Measurements from ENCODE around the gene CNOT3. TPM values are rescaled to one million over a fixed set of nuclear protein-coding genes. Genes with fewer than 3 reads are reported as not detected.
"Not testable (repeated sequence)": the region's sequence is repeated elsewhere in the genome, so short reads cannot be mapped to it uniquely, and the experiment has no call there.

Gene CNOT3
- total and polyA plus RNA-seq, 2 experiments from 2014 or later, result 39.7 to 47.0 TPM

DNA sequence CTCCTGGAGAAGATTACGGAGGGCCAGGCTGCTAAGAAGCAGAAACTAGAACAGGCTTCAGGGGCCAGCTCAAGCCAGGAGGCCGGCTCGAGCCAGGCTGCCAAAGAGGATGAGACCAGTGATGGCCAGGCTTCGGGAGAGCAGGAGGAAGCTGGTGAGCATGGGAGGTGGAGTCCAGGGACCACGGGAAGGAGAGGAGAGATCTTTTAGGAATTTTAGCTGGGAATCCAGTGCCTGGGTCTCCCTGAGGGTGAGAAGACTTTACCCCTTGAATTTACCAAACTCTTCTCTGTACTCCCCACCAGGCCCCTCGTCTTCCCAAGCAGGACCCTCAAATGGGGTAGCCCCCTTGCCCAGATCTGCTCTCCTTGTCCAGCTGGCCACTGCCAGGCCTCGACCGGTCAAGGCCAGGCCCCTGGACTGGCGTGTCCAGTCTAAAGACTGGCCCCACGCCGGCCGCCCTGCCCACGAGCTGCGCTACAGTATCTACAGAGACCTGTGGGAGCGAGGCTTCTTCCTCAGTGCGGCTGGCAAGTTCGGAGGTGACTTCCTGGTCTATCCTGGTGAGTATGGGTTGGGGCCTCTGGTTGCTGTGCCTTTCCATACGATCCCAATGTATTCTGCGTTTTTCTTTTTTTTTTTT lies 54.4 kb downstream of the CNOT3 start (continued):
- TF ChIP-seq, protein P1, sequence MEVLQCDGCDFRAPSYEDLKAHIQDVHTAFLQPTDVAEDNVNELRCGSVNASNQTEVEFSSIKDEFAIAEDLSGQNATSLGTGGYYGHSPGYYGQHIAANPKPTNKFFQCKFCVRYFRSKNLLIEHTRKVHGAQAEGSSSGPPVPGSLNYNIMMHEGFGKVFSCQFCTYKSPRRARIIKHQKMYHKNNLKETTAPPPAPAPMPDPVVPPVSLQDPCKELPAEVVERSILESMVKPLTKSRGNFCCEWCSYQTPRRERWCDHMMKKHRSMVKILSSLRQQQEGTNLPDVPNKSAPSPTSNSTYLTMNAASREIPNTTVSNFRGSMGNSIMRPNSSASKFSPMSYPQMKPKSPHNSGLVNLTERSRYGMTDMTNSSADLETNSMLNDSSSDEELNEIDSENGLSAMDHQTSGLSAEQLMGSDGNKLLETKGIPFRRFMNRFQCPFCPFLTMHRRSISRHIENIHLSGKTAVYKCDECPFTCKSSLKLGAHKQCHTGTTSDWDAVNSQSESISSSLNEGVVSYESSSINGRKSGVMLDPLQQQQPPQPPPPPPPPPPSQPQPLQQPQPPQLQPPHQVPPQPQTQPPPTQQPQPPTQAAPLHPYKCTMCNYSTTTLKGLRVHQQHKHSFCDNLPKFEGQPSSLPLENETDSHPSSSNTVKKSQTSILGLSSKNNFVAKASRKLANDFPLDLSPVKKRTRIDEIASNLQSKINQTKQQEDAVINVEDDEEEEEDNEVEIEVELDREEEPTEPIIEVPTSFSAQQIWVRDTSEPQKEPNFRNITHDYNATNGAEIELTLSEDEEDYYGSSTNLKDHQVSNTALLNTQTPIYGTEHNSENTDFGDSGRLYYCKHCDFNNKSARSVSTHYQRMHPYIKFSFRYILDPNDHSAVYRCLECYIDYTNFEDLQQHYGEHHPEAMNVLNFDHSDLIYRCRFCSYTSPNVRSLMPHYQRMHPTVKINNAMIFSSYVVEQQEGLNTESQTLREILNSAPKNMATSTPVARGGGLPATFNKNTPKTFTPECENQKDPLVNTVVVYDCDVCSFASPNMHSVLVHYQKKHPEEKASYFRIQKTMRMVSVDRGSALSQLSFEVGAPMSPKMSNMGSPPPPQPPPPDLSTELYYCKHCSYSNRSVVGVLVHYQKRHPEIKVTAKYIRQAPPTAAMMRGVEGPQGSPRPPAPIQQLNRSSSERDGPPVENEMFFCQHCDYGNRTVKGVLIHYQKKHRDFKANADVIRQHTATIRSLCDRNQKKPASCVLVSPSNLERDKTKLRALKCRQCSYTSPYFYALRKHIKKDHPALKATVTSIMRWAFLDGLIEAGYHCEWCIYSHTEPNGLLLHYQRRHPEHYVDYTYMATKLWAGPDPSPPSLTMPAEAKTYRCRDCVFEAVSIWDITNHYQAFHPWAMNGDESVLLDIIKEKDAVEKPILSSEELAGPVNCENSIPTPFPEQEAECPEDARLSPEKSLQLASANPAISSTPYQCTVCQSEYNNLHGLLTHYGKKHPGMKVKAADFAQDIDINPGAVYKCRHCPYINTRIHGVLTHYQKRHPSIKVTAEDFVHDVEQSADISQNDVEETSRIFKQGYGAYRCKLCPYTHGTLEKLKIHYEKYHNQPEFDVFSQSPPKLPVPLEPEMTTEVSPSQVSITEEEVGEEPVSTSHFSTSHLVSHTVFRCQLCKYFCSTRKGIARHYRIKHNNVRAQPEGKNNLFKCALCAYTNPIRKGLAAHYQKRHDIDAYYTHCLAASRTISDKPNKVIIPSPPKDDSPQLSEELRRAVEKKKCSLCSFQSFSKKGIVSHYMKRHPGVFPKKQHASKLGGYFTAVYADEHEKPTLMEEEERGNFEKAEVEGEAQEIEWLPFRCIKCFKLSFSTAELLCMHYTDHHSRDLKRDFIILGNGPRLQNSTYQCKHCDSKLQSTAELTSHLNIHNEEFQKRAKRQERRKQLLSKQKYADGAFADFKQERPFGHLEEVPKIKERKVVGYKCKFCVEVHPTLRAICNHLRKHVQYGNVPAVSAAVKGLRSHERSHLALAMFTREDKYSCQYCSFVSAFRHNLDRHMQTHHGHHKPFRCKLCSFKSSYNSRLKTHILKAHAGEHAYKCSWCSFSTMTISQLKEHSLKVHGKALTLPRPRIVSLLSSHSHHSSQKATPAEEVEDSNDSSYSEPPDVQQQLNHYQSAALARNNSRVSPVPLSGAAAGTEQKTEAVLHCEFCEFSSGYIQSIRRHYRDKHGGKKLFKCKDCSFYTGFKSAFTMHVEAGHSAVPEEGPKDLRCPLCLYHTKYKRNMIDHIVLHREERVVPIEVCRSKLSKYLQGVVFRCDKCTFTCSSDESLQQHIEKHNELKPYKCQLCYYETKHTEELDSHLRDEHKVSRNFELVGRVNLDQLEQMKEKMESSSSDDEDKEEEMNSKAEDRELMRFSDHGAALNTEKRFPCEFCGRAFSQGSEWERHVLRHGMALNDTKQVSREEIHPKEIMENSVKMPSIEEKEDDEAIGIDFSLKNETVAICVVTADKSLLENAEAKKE (CRISPR knock-in tag; IDR thresholded peaks at IDR 0.05), result no peak
- TF ChIP-seq, protein P2, sequence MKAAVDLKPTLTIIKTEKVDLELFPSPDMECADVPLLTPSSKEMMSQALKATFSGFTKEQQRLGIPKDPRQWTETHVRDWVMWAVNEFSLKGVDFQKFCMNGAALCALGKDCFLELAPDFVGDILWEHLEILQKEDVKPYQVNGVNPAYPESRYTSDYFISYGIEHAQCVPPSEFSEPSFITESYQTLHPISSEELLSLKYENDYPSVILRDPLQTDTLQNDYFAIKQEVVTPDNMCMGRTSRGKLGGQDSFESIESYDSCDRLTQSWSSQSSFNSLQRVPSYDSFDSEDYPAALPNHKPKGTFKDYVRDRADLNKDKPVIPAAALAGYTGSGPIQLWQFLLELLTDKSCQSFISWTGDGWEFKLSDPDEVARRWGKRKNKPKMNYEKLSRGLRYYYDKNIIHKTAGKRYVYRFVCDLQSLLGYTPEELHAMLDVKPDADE (IDR thresholded peaks at IDR 0.05), result no peak
- no peak for TF ChIP-seq EZH2phosphoT487 (IDR thresholded peaks at IDR 0.05; ENCODE audit: unreplicated experiment)

DNA sequence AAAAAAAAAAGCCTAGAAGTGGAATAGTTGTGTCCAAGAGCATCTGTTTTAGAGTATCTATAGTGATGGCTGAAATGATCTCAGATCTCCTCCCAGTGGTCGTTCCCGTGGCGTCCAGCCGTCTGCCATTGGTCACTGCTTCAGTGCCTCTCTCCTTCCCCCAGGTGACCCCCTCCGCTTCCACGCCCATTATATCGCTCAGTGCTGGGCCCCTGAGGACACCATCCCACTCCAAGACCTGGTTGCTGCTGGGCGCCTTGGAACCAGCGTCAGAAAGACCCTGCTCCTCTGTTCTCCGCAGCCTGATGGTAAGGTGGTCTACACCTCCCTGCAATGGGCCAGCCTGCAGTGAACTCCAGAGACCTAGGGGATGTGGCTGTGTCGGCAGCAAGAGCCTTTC lies 55.4 kb downstream of the CNOT3 start:
- Histone ChIP-seq H3K9me2 (ENCODE audit: insufficient read depth) (no peaks in the 10 kb centered on the region), H3K27ac (ENCODE audit: low read depth) (no peak overlapping the region), H3K4me2 (no peak overlapping the region), H3K4me3 (no peak overlapping the region), H3K36me3 (ENCODE audit: insufficient read depth) (peaks cover 23% of the 10 kb centered on the region), H3K27me3 (ENCODE audit: insufficient read depth) (no peaks in the 10 kb centered on the region), H2AFZ (no peak overlapping the region), H3F3A (replicated peaks; ENCODE audit: low read depth) (peaks cover 18% of the 10 kb centered on the region), H3K4me1 (ENCODE audit: insufficient read depth) (peaks cover 7% of the 10 kb centered on the region; the same call in 1 of the 2 replicates), H4K20me1 (replicated peaks; ENCODE audit: insufficient read depth) (peaks cover 14% of the 10 kb centered on the region; the same call in 1 of the 2 replicates), H3K79me2 (replicated peaks; ENCODE audit: insufficient read depth) (peaks cover 31% of the 10 kb centered on the region)
- H3K27me3 Mint-ChIP-seq (ENCODE audit: insufficient read depth, low read depth, poor library complexity), result peaks cover 18% of the 10 kb centered on the region
- H3K9me3 Mint-ChIP-seq, result no peaks in the 10 kb centered on the region
- H3K4me3 Mint-ChIP-seq, result peak overlapping the region; percentile 88
- DNase-seq (ENCODE audit: low spot score) (no peak), ATAC-seq (no peak)
- peaks cover 41% of the 10 kb centered on the region for H3K36me3 Mint-ChIP-seq (ENCODE audit: low read depth)
- TF ChIP-seq ZNF114 (CRISPR knock-in tag; IDR thresholded peaks at IDR 0.05), result no peak
- TF ChIP-seq, protein P2 (IDR thresholded peaks at IDR 0.05), result no peak
- TF ChIP-seq, protein P3, sequence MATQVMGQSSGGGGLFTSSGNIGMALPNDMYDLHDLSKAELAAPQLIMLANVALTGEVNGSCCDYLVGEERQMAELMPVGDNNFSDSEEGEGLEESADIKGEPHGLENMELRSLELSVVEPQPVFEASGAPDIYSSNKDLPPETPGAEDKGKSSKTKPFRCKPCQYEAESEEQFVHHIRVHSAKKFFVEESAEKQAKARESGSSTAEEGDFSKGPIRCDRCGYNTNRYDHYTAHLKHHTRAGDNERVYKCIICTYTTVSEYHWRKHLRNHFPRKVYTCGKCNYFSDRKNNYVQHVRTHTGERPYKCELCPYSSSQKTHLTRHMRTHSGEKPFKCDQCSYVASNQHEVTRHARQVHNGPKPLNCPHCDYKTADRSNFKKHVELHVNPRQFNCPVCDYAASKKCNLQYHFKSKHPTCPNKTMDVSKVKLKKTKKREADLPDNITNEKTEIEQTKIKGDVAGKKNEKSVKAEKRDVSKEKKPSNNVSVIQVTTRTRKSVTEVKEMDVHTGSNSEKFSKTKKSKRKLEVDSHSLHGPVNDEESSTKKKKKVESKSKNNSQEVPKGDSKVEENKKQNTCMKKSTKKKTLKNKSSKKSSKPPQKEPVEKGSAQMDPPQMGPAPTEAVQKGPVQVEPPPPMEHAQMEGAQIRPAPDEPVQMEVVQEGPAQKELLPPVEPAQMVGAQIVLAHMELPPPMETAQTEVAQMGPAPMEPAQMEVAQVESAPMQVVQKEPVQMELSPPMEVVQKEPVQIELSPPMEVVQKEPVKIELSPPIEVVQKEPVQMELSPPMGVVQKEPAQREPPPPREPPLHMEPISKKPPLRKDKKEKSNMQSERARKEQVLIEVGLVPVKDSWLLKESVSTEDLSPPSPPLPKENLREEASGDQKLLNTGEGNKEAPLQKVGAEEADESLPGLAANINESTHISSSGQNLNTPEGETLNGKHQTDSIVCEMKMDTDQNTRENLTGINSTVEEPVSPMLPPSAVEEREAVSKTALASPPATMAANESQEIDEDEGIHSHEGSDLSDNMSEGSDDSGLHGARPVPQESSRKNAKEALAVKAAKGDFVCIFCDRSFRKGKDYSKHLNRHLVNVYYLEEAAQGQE (IDR thresholded peaks at IDR 0.05; ENCODE audit: unreplicated experiment), result no peak
- no peak overlapping the region for H3K27ac Mint-ChIP-seq
- H3K4me1 Mint-ChIP-seq, result peaks cover 18% of the 10 kb centered on the region

DNA sequence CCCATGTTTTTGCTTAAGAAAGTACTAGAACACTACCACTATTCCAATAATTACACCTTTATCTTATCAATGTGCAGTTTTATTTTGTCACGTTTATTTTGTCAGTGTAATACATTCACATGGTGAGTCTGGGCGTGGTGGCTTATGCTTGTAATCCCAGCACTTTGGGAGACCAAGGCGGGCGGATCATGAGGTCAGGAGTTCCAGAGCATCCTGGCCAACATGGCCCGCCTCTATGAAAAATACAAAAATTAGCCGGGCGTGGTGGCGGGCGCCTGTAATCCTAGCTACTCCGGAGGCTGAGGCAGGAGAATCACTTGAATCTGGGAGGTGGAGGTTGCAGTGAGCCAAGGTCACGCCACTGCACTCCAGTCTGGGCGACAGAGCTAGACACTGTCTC lies 56.9 kb downstream of the CNOT3 start:
- peaks cover 22% of the 10 kb centered on the region for H3F3A ChIP-seq (replicated peaks; ENCODE audit: low read depth)
- H3K4me3 Mint-ChIP-seq; DNase-seq (ENCODE audit: low spot score); H3K4me2 ChIP-seq; H2AFZ ChIP-seq; H3K9me2 ChIP-seq (ENCODE audit: insufficient read depth); H3K4me3 ChIP-seq; H3K27ac ChIP-seq (ENCODE audit: low read depth); H3K4me1 ChIP-seq (ENCODE audit: insufficient read depth); H3K27ac Mint-ChIP-seq; H3K9me3 Mint-ChIP-seq; H3K27me3 ChIP-seq (ENCODE audit: insufficient read depth); ATAC-seq: not testable (repeated sequence)
- peaks cover 22% of the 10 kb centered on the region for H3K79me2 ChIP-seq (replicated peaks; ENCODE audit: insufficient read depth)
- Mint-ChIP-seq H3K4me1 (peaks cover 17% of the 10 kb centered on the region), H3K36me3 (ENCODE audit: low read depth) (peaks cover 43% of the 10 kb centered on the region), H3K27me3 (ENCODE audit: insufficient read depth, low read depth, poor library complexity) (peaks cover 14% of the 10 kb centered on the region)
- H4K20me1 ChIP-seq (replicated peaks; ENCODE audit: insufficient read depth), result peaks cover 10% of the 10 kb centered on the region; the same call in 1 of the 2 replicates
- peaks cover 23% of the 10 kb centered on the region for H3K36me3 ChIP-seq (ENCODE audit: insufficient read depth)
